ENCODE measurements around the gene SC5D.

GRCh38 chr11:121338536-121338935 is 46.0 kb downstream of the SC5D start:
- TF ChIP-seq GATA3 (IDR thresholded peaks at IDR 0.05; ENCODE audit: low read depth, low read length) (no peak), GATA2 (IDR thresholded peaks at IDR 0.05; ENCODE audit: low read depth, low read length) (no peak)
